Measurements from ENCODE around the gene PRICKLE1. TPM values are rescaled to one million over a fixed set of nuclear protein-coding genes. Genes with fewer than 3 reads are reported as not detected.

The PRICKLE1 gene
- total and polyA plus RNA-seq, 2 donors (not counting 3 experiments of a cell fraction or from before 2014, with no cell fraction given): 34.3 to 86.0 TPM

- Histone ChIP-seq H3K27ac (ENCODE audit: insufficient read depth, low read depth, low read length) (peak overlapping the region; percentile 96), H3K27me3 (ENCODE audit: control insufficient read depth in 2 of 2, insufficient read depth in 2 of 2, low read length in 2 of 2) (no peaks in the 10 kb centered on the region), H3K4me1 (ENCODE audit: control insufficient read depth, extremely low read depth, insufficient read depth, low read length) (peaks cover 51% of the 10 kb centered on the region), H3K9me1 (replicated peaks; ENCODE audit: control insufficient read depth, extremely low read depth, insufficient read depth, low read length) (no peaks in the 10 kb centered on the region), H3K36me3 (ENCODE audit: control insufficient read depth in 2 of 2, extremely low read depth in 1 of 2, insufficient read depth in 2 of 2, low read length in 2 of 2) (no peaks in the 10 kb centered on the region), H3K4me2 (ENCODE audit: insufficient read depth, low read length) (peak overlapping the region; percentile 74), H4K20me1 (replicated peaks; ENCODE audit: control insufficient read depth, extremely low read depth, insufficient read depth, low read length) (no peaks in the 10 kb centered on the region), H3K9ac (replicated peaks; ENCODE audit: extremely low read depth, insufficient read depth, low read length) (peak overlapping the region; percentile 97), H3K79me2 (ENCODE audit: control insufficient read depth, insufficient read depth, low read length) (peaks cover 79% of the 10 kb centered on the region), H3K4me3 (replicated peaks in 1 of 3; ENCODE audit: insufficient read depth in 1 of 3, low read depth in 1 of 3, low read length in 3 of 3) (peak overlapping the region in 2 of 3 experiments; percentile 8 to 59), H3K9me3 (replicated peaks; ENCODE audit: control insufficient read depth, insufficient read depth, low read length) (no peaks in the 10 kb centered on the region), H2AFZ (ENCODE audit: low read depth, low read length) (no peak overlapping the region)
- DNase-seq (ENCODE audit: low read depth, low spot score) (peak; percentile 47), FAIRE-seq (no peak)
- ChIA-PET CTCF (interaction anchor here (1.1 to 4.8 kb wide), 11 partner anchors 9 to 856 kb away, joined by 3 to 101 read pairs (median 10); no protein-coding TSS in a partner anchor), POLR2A (interaction anchor here (0.6 kb wide), 1 partner anchor 14 kb away, joined by 3 read pairs; no protein-coding TSS in a partner anchor)
- TF ChIP-seq POLR2AphosphoS5 (IDR thresholded peaks at IDR 0.05; ENCODE audit: insufficient read depth, low read depth, low read length) (no peak), GATA2 (IDR thresholded peaks at IDR 0.05; ENCODE audit: insufficient read depth, insufficient read length, low read depth, low read length) (no peak), CTCF (IDR thresholded peaks at IDR 0.05; ENCODE audit: extremely low read depth in 1 of 2, insufficient read depth in 1 of 2, low read depth in 1 of 2, low read length in 2 of 2) (no peak), EZH2 (IDR thresholded peaks at IDR 0.05; ENCODE audit: borderline replicate concordance, low read depth, low read length, severe bottlenecking) (no peak), FOS (IDR thresholded peaks at IDR 0.05; ENCODE audit: borderline replicate concordance, insufficient read depth, low read length) (no peak), MYC (IDR thresholded peaks at IDR 0.05; ENCODE audit: low read depth, low read length) (no peak), POLR2A (IDR thresholded peaks at IDR 0.05; ENCODE audit: low read depth, low read length) (no peak), JUN (IDR thresholded peaks at IDR 0.05; ENCODE audit: borderline replicate concordance, insufficient read depth, insufficient read length, low read depth) (no peak)
- TF ChIP-seq, protein P1, sequence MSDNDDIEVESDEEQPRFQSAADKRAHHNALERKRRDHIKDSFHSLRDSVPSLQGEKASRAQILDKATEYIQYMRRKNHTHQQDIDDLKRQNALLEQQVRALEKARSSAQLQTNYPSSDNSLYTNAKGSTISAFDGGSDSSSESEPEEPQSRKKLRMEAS (IDR thresholded peaks at IDR 0.05; ENCODE audit: insufficient read depth, insufficient read length): no peak
- dilution Hi-C loops (cut with MboI; ENCODE audit: extremely low pct_ligation_motif_present, low sequenced_read_pairs): no loop called here
- intact Hi-C loops (cut with micrococcal nuclease): loop anchor here (5.0 to 10.0 kb wide), 5 partner anchors 184 to 1219 kb away; no protein-coding TSS in a partner anchor
- no TSS peak for BruUV-seq (replicated peaks)
Measured at GRCh38 chr12:42481368-42481767, 108.2 kb downstream of the PRICKLE1 start.

All from endothelial cell of umbilical vein (primary cell).